ENCODE data around the gene LTBP1. TPM values are rescaled to one million over a fixed set of nuclear protein-coding genes. Genes with fewer than 3 reads are reported as not detected.

LTBP1 gene
- total RNA-seq, 1 experiment from 2014 or later = 28.5 TPM

DNA sequence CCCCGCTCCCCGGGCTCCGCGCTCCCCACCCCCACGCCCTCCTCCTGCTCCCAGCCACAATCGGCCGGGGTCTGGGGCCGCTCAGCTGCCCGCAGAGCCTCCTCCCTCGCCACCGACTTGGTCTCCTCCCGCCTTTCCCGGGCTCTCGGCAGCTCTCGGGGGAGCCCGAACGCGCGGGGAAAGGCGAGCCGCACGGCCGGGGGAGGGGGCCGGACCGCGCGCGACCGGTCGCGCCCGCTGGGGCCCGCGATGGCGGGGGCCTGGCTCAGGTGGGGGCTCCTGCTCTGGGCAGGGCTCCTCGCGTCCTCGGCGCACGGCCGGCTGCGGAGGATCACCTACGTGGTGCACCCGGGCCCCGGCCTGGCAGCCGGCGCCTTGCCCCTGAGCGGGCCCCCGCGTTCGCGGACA lies 327 bp downstream of the LTBP1 start:
- H3K9me3 ChIP-seq (ENCODE audit: control insufficient read depth, low read depth, low read length) = no peaks in the 10 kb centered on the region
- no peaks in the 10 kb centered on the region for H3K79me1 ChIP-seq (ENCODE audit: insufficient read depth, low read depth, low read length, poor library complexity, severe bottlenecking)
- peak overlapping the region; percentile 76 to 86; a peak in 3 of 5 replicates for H3K4me3 Mint-ChIP-seq
- H3K9me3 Mint-ChIP-seq = peaks cover 0 to 3% of the 10 kb centered on the region in 2 experiments; a peak in 2 of 5 replicates
- H2BK20ac ChIP-seq (ENCODE audit: low read depth, low read length, poor library complexity, severe bottlenecking) = no peak overlapping the region
- no peak overlapping the region for H3T11ph ChIP-seq (ENCODE audit: low read length)
- H3K23ac ChIP-seq (ENCODE audit: insufficient read length, low read depth, low read length) = no peak overlapping the region
- H3K14ac ChIP-seq (ENCODE audit: insufficient read depth, low read length) = peak overlapping the region; percentile 83; the same call in 1 of the 2 replicates
- H3K4me1 Mint-ChIP-seq = peaks cover 29 to 31% of the 10 kb centered on the region in 2 experiments
- H3K4me2 ChIP-seq (ENCODE audit: insufficient read depth, insufficient read length, low read length) = peak overlapping the region; percentile 53
- no peak overlapping the region for H3K56ac ChIP-seq (ENCODE audit: insufficient read length, low read depth, low read length)
- no peaks in the 10 kb centered on the region for H3K79me2 ChIP-seq (ENCODE audit: insufficient read depth, low read length)
- H2AK5ac ChIP-seq (ENCODE audit: insufficient read length, low read length) = no peak overlapping the region
- H3K23me2 ChIP-seq (ENCODE audit: insufficient read length, low read depth, low read length, poor library complexity, severe bottlenecking) = peaks cover 3% of the 10 kb centered on the region
- H3K27ac Mint-ChIP-seq = no peak overlapping the region
- H3K27ac ChIP-seq (ENCODE audit: insufficient read length, low read depth, low read length) = no peak overlapping the region
- H4K91ac ChIP-seq (ENCODE audit: insufficient read length, low read depth, low read length) = no peak overlapping the region
- no peak overlapping the region for H2BK15ac ChIP-seq (ENCODE audit: low read depth, low read length)
- no peak overlapping the region for H2AFZ ChIP-seq (ENCODE audit: low read length)
- H4K8ac ChIP-seq (replicated peaks; ENCODE audit: insufficient read length, low read depth, low read length) = no peak overlapping the region
- no peak overlapping the region for H2BK120ac ChIP-seq (ENCODE audit: low read depth, low read length, poor library complexity, severe bottlenecking)
- DNase-seq = no peak
- no peak overlapping the region for H3K4ac ChIP-seq (ENCODE audit: low read depth, low read length)
- no peak overlapping the region for H3K18ac ChIP-seq (ENCODE audit: insufficient read length, low read depth, low read length)
- no peaks in the 10 kb centered on the region for H4K20me1 ChIP-seq (ENCODE audit: control insufficient read depth, insufficient read depth, insufficient read length)
- H3K4me1 ChIP-seq (ENCODE audit: insufficient read depth, low read length) = peaks cover 2% of the 10 kb centered on the region; the same call in 1 of the 2 replicates
- H3K27me3 ChIP-seq (ENCODE audit: insufficient read depth, low read length) = no peaks in the 10 kb centered on the region
- no peak overlapping the region for H4K5ac ChIP-seq (ENCODE audit: insufficient read length, low read depth, low read length)
- TF ChIP-seq, protein P1, sequence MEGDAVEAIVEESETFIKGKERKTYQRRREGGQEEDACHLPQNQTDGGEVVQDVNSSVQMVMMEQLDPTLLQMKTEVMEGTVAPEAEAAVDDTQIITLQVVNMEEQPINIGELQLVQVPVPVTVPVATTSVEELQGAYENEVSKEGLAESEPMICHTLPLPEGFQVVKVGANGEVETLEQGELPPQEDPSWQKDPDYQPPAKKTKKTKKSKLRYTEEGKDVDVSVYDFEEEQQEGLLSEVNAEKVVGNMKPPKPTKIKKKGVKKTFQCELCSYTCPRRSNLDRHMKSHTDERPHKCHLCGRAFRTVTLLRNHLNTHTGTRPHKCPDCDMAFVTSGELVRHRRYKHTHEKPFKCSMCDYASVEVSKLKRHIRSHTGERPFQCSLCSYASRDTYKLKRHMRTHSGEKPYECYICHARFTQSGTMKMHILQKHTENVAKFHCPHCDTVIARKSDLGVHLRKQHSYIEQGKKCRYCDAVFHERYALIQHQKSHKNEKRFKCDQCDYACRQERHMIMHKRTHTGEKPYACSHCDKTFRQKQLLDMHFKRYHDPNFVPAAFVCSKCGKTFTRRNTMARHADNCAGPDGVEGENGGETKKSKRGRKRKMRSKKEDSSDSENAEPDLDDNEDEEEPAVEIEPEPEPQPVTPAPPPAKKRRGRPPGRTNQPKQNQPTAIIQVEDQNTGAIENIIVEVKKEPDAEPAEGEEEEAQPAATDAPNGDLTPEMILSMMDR (conservative IDR thresholded peaks at IDR 0.05) = no peak
- H3K36me3 Mint-ChIP-seq (ENCODE audit: insufficient read depth in 1 of 3, low read depth in 3 of 3) = peaks cover 0 to 5% (median 0%) of the 10 kb centered on the region in 3 experiments; a peak in 4 of 7 replicates
- WGBS (ENCODE audit: extremely low coverage, insufficient read length, low lambda C conversion rate) = no CpG with 5 or more reads among the region's 52 CpGs
- peaks cover 8% of the 10 kb centered on the region for H3K27me3 Mint-ChIP-seq (ENCODE audit: low read depth)
- no peak overlapping the region for H3K9ac ChIP-seq (ENCODE audit: extremely low read depth, insufficient read length, low read length)
- no peak overlapping the region for H2BK12ac ChIP-seq (ENCODE audit: insufficient read length, low read depth, low read length)
- no peak overlapping the region for H2BK5ac ChIP-seq (ENCODE audit: insufficient read length, low read length)
